ENCODE results near the gene MGMT.

GRCh38 chr10:129704225-129704624, 237.2 kb downstream of the MGMT start:
- no peak for TF ChIP-seq CTCF (IDR thresholded peaks at IDR 0.05)
- TF ChIP-seq POLR2A (IDR thresholded peaks at IDR 0.05; ENCODE audit: low read depth): no peak
- TF ChIP-seq POLR2AphosphoS5 (IDR thresholded peaks at IDR 0.05): no peak
